ENCODE results near the gene HLA-DMA. TPM values are rescaled to one million over a fixed set of nuclear protein-coding genes. Genes with fewer than 3 reads are reported as not detected.

Gene HLA-DMA
- total RNA-seq, 1 experiment from 2014 or later: 22.1 TPM

DNA sequence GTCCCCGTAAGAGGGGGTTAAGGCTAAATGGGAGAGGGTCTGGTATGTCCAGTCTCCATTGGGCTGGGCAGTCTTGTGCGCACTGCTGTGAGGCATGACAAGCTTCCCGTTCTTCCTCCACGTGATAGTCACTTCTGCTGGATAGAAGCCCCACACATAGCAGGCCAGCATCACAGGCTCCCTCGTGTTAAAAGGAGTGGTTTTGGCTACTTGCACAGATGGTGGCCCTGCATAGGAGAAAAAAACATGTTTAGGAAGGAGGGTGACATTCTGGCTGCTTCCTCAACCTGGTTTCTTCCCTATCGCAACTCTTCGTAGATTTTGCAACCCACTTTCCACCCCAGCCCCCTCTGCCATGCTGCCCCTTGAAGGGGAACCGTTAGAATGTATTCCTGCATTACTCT, 15.7 kb downstream of the HLA-DMA start:
- Histone ChIP-seq H3K36me3 (ENCODE audit: low read depth) (no peaks in the 10 kb centered on the region), H3K27me3 (ENCODE audit: insufficient read depth, low read depth) (peaks cover 60% of the 10 kb centered on the region), H3K9me2 (ENCODE audit: insufficient read depth) (no peaks in the 10 kb centered on the region), H3F3A (ENCODE audit: insufficient read depth, low read depth) (no peaks in the 10 kb centered on the region), H3K9me3 (ENCODE audit: insufficient read depth, low read depth) (no peaks in the 10 kb centered on the region), H3K4me1 (replicated peaks; ENCODE audit: insufficient read depth) (no peaks in the 10 kb centered on the region), H2AFZ (no peak overlapping the region), H3K79me2 (ENCODE audit: low read depth) (no peaks in the 10 kb centered on the region), H3K4me3 (no peak overlapping the region), H3K27ac (no peak overlapping the region), H4K20me1 (ENCODE audit: insufficient read depth) (no peaks in the 10 kb centered on the region), H3K4me2 (no peak overlapping the region)
- no peak for DNase-seq
- ChIA-PET POLR2A (ENCODE audit: unreplicated experiment) (no interaction called here), CTCF (interaction anchor here (0.6 kb wide), 1 partner anchor 43 kb away, joined by 3 read pairs; no protein-coding TSS in a partner anchor)
- no TSS peak for BruUV-seq (replicated peaks)
- intact Hi-C loops (cut with micrococcal nuclease; ENCODE audit: unreplicated experiment): no loop called here
- no peak for TF ChIP-seq EZH2 (IDR thresholded peaks at IDR 0.05; ENCODE audit: low read depth)
- TF ChIP-seq, protein P1, sequence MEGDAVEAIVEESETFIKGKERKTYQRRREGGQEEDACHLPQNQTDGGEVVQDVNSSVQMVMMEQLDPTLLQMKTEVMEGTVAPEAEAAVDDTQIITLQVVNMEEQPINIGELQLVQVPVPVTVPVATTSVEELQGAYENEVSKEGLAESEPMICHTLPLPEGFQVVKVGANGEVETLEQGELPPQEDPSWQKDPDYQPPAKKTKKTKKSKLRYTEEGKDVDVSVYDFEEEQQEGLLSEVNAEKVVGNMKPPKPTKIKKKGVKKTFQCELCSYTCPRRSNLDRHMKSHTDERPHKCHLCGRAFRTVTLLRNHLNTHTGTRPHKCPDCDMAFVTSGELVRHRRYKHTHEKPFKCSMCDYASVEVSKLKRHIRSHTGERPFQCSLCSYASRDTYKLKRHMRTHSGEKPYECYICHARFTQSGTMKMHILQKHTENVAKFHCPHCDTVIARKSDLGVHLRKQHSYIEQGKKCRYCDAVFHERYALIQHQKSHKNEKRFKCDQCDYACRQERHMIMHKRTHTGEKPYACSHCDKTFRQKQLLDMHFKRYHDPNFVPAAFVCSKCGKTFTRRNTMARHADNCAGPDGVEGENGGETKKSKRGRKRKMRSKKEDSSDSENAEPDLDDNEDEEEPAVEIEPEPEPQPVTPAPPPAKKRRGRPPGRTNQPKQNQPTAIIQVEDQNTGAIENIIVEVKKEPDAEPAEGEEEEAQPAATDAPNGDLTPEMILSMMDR (conservative IDR thresholded peaks at IDR 0.05): no peak

DNA sequence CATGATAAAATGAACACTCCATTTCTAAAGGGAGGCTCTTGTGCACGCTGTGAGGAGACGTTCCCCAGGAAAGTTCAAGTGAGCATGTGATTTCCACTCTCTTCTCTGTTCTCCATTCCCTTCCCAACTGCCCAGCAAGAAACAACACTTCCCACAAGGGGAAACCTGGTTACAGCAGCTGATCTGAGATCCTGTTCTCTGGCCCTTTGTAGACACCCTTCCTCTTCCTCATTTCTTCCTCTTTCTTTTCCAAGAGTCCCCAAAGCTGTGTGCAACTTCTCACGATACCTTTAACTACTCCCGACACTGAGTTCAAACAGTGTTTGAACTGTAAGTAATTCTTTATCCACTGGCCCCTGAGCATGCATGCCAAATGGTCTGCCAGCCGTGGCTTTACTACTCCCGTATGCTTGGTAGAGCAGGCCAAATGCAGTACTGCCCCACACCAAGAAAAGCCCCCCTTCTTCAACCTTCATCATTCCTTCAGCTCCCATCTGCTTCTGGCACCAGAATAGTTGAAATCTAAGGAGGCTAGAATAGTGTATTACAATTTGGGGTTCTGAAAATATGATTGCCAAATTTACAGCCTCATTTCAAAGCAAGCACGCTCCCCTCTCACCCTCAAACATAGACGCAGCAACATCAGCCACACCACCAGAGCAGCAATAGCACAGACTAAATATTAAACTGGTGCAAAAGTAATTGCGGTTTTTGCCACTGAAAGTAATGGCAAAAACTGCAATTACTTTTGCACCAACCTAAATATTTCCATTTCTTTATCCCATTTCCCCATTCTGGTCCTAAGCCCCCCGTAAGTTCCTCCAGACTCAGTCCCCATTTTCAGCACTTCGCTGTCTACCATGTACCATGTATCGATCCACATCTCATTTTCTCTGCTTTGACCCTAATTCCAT, 16.4 kb downstream of the HLA-DMA start:
- H4K20me1 ChIP-seq (ENCODE audit: insufficient read depth): no peaks in the 10 kb centered on the region
- intact Hi-C loops (cut with micrococcal nuclease; ENCODE audit: unreplicated experiment): no loop called here
- CTCF ChIA-PET: no interaction called here
- H3K36me3 ChIP-seq (ENCODE audit: low read depth): no peaks in the 10 kb centered on the region
- H3K9me3 ChIP-seq (ENCODE audit: insufficient read depth, low read depth): no peaks in the 10 kb centered on the region
- no peak overlapping the region for H3K27ac ChIP-seq
- H3K9me2 ChIP-seq (ENCODE audit: insufficient read depth): no peaks in the 10 kb centered on the region
- no peaks in the 10 kb centered on the region for H3K79me2 ChIP-seq (ENCODE audit: low read depth)
- no peak overlapping the region for H2AFZ ChIP-seq
- H3K27me3 ChIP-seq (ENCODE audit: insufficient read depth, low read depth): peaks cover 59% of the 10 kb centered on the region
- TF ChIP-seq EZH2 (IDR thresholded peaks at IDR 0.05; ENCODE audit: low read depth): no peak
- TF ChIP-seq, protein P1 (conservative IDR thresholded peaks at IDR 0.05): no peak
- H3K4me2 ChIP-seq: no peak overlapping the region
- POLR2A ChIA-PET (ENCODE audit: unreplicated experiment): no interaction called here
- H3K4me3 ChIP-seq: no peak overlapping the region
- BruUV-seq (replicated peaks): no TSS peak
- no peaks in the 10 kb centered on the region for H3F3A ChIP-seq (ENCODE audit: insufficient read depth, low read depth)
- DNase-seq: no peak
- H3K4me1 ChIP-seq (replicated peaks; ENCODE audit: insufficient read depth): no peaks in the 10 kb centered on the region

DNA sequence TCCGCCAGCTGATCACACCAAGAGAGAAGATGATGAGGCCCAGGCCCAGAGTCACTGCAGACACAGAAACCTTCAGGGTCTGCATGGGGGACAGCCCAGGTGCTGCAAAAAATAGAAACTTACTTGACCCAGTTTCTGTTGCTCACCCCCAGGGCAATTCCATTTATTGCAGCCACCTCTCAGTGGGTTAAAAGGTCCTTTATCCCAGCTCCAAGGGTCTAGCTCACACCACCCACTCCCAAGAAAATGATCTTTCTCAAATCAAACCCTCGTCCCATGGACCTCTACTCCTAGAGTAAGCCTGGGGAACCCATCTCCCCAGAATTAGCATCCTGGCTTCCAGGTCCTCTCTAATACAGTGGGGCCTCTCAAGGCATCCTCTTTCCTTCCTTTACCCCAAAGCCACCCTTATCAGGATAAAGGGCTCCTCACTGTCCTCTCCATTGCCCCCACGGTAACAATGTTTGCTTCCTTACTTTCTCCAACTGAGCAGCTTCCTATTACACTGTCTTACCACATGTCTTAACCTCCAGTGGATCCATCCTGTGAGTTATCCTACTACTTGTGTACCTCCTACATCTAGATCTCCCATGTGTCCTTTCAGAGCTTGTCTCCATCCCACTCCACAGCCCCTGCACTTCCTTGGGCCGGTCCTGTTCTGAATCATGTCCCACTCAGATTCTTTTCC, 17.2 kb downstream of the HLA-DMA start:
- Histone ChIP-seq H4K20me1 (ENCODE audit: insufficient read depth) (no peaks in the 10 kb centered on the region), H2AFZ (no peak overlapping the region), H3K79me2 (ENCODE audit: low read depth) (no peaks in the 10 kb centered on the region), H3K36me3 (ENCODE audit: low read depth) (no peaks in the 10 kb centered on the region), H3K4me2 (no peak overlapping the region), H3K27me3 (ENCODE audit: insufficient read depth, low read depth) (peaks cover 59% of the 10 kb centered on the region), H3K27ac (no peak overlapping the region), H3F3A (ENCODE audit: insufficient read depth, low read depth) (no peaks in the 10 kb centered on the region), H3K4me1 (replicated peaks; ENCODE audit: insufficient read depth) (no peaks in the 10 kb centered on the region), H3K9me2 (ENCODE audit: insufficient read depth) (no peaks in the 10 kb centered on the region), H3K4me3 (no peak overlapping the region), H3K9me3 (ENCODE audit: insufficient read depth, low read depth) (no peaks in the 10 kb centered on the region)
- intact Hi-C loops (cut with micrococcal nuclease; ENCODE audit: unreplicated experiment): no loop called here
- no peak for TF ChIP-seq EZH2 (IDR thresholded peaks at IDR 0.05; ENCODE audit: low read depth)
- TF ChIP-seq, protein P1 (conservative IDR thresholded peaks at IDR 0.05): no peak
- CTCF ChIA-PET: no interaction called here
- POLR2A ChIA-PET (ENCODE audit: unreplicated experiment): no interaction called here
- no peak for DNase-seq
- no TSS peak for BruUV-seq (replicated peaks)

All from PC-9 (cell line).